NOMO-1 (cell line): ENCODE results near the gene ASPRV1.

Source experiments
- DNase-seq, 2 experiments: peaks; one replicate each; lab custom pipeline; 2025; ENCODE audit not compliant: unreplicated experiment in 2 of 2; lab: John Stamatoyannopoulos, UW

ASPRV1 gene

GRCh38 chr2:69914164-69914949 is 47.1 kb downstream of the ASPRV1 start:
- peak; percentile 100 for DNase-seq

DNA sequence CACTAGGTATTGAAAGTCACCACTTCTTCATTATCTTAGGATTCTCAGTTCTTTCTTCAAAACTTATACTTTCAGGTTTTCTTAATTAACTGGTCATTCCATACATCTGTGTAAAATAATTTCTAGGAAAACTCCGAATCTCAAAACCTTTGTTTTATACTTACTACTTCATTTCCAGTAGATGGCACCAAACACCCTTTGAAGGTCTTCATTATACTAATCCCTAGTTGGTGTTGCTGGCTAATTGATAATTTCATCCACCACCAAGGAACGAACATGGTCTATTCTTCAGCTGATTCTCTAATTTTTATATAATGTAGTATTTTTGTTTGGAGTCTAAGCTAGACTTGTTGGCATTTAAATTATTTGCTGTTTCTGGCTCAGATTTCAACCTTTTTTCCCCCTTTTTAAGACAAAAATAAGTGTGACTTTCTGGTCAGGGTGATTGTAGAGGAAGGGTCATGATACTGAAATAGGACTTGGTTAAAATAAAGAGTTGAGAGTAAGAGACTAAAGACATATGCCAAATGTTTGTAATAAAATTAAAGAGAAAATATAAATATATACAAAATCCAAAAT is 49.4 kb downstream of the ASPRV1 start:
- DNase-seq: peak in 1 of 2 experiments; percentile 73
